Measurements from ENCODE around the gene ATP6V1F.
A peak's percentile ranks its signal among the peaks of the same experiment; 100 is the strongest.

ATP6V1F gene

DNA sequence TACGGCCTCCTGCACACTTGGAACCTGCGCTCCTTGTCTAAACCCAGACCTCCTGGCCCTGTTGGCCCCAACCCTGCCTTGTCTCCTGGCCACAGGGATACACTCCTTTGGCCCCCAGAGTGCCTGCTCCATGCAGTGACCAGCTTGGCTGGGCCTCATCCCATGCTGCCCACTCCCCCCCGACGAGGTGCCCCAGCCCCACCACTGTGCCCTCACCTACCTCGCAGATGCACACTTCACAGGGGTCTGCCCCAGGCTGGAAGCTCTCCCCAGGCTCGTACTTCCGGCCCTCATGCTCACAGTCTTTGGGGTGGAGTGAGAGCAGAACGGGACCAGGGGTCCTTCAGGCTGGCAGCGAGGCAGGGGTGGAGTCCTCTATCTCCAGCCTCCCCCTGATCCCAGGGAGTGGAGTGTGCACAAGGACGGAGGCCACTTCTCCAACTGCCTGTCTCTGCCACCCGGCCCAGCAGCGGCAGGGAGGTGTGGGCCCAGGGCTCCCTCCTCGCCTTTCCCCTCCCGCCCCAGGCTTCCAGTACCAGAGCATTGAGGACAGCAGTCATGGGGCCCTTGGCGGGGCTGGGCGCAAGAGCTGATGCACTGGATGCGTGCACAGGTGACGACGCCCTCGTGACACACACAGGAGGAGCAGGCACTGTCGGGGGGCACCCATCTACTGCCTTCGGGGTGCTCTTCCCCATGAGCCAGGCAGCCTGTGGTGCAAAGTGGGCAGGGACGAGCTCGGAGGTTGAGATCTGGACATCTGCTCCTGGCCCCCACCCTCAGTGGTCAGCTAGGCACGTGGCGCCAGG is 22.1 kb downstream of the ATP6V1F start:
- DNase-seq: no peak

GRCh38 chr7:128885370-128886187 is 22.9 kb downstream of the ATP6V1F start:
- no peak for DNase-seq

- no peak for DNase-seq
Observed at GRCh38 chr7:128886391-128887168, 23.9 kb downstream of the ATP6V1F start.

DNA sequence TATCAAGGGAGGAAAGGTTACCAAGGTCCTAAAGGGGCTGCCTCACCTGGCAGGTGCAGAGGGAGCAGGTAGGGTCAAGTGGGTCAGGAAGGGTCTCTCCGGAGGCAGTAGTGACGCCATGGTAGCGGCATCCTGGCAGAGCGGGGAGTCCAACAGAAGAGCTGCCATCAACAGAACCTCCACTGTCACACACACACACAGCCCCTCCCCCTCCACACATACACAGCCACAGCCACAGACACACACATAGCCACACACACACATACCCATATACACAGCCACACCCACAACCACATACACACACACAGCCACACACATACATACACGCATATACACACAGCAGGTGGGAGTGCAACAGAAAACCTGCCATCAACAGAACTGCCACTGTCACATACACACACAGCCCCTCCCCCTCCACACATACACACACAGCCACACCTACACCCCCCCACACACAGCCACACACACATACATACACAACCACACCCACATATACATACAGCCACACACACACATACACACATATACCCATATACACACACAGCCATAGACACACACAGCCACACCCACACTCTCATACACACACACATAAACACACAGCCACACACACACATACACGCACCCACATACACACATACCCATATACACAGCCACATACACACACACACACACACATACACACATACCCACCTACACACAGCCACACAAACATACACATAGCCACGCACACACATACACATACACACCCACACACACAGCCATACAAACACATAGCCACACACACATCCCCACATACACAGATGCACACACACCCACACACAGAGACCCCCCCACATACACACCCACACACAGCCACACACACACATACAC is 24.7 kb downstream of the ATP6V1F start:
- DNase-seq: no peak

DNA sequence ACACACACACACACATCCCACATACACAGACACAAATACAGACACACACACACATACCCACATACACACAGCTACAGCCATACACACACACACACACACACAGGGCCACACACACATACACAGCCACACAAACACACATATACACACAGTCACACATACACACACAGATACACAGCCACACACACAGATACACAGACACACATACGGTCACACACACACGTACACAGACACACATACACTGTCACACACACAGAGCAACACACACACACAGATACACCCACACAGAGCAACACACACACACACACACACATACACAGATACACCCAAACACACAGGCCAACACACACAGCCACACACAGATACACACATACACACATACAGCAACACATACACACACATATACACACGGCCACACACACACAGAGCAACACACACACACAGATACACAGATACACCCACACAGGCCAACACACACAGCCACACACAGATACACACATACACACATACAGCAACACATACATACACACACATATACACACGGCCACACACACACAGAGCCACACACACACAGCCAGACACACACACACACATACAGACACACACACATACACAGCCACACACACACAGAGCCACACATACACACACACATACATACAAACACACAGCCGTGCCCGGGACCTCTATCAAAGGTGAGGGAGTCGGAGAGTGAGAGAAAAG is 25.5 kb downstream of the ATP6V1F start:
- DNase-seq: no peak

DNA sequence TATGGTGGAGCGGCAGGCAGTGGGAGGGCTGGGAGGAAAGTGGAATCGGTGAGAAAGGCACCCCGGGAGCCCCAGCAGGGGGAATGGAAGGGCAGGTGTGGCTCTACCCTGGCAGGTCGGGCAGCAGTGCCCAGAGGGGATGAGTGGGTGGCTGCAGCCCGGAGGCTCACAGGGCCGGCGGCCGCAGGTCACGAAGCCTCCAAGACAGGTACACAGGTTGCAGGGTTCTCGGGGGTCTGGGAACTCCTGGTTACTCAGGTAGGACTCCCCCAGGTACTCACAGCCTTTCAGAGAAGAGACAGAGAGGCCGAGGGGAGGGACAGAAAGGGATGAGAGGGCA is 26.1 kb downstream of the ATP6V1F start:
- no peak for DNase-seq

GRCh38 chr7:128889121-128889520 is 26.5 kb downstream of the ATP6V1F start:
- no peak for DNase-seq

- DNase-seq: no peak
Observed at GRCh38 chr7:128890306-128891109, 27.9 kb downstream of the ATP6V1F start.

- peak; percentile 15 for DNase-seq
Observed at GRCh38 chr7:128891110-128891941, 28.7 kb downstream of the ATP6V1F start.

DNA sequence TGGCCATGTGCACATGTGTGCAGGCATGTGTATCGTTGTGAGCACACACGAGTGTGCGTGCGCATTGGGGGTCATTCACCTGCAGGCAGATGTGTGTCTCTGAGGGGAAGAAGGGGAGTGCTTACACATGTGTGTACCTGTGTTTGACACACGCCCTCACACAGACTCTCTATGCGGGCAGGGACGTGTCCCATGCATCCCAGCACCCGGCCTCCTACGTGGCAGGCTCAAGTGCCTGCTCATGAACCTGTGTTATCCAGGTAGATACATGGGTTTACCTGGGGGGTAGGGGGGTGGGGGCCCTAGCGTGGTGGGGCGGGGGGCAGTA is 29.2 kb downstream of the ATP6V1F start:
- DNase-seq: no peak

GRCh38 chr7:128892521-128893250 is 30.0 kb downstream of the ATP6V1F start:
- no peak for DNase-seq

GRCh38 chr7:128893251-128894100 is 30.8 kb downstream of the ATP6V1F start:
- no peak for DNase-seq

DNA sequence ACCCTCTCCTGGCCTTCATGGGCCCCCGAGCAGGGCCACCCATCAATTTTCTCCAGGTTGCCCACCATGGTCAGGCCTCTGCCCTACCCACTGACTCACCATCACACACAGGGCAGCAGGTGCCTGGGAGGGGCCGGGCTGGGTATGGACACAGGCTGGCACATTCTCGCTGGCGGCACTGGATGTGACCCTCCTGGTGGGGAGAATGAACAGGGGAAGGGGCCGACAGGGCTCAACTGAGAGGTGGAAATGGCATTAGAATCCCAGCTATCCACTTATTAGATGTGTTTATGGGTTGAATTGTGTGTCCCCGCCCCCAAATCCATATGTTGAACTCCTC is 31.4 kb downstream of the ATP6V1F start:
- DNase-seq: no peak

DNA sequence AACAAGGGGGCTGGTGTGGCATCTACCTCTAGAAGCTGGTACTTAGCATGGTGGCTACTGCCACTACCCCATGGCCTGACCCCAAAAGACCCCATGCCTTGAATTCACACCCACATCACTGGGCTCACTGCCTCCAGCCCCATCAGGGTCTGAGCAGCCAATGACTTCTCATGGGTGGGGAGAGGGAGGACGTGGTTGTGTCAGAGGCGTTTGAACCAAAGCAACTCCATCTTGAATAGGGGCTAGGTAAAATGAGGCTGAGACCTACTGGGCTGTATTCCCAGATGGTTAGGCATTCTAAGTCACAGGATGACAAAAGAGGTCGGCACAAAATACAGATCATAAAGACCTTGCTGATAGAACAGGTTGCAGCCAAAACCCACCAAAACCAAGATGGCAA is 32.7 kb downstream of the ATP6V1F start:
- no peak for DNase-seq

- no peak for DNase-seq
Observed at GRCh38 chr7:128899392-128899791, 36.7 kb downstream of the ATP6V1F start.

GRCh38 chr7:128900237-128900636 is 37.6 kb downstream of the ATP6V1F start:
- no peak for DNase-seq

DNA sequence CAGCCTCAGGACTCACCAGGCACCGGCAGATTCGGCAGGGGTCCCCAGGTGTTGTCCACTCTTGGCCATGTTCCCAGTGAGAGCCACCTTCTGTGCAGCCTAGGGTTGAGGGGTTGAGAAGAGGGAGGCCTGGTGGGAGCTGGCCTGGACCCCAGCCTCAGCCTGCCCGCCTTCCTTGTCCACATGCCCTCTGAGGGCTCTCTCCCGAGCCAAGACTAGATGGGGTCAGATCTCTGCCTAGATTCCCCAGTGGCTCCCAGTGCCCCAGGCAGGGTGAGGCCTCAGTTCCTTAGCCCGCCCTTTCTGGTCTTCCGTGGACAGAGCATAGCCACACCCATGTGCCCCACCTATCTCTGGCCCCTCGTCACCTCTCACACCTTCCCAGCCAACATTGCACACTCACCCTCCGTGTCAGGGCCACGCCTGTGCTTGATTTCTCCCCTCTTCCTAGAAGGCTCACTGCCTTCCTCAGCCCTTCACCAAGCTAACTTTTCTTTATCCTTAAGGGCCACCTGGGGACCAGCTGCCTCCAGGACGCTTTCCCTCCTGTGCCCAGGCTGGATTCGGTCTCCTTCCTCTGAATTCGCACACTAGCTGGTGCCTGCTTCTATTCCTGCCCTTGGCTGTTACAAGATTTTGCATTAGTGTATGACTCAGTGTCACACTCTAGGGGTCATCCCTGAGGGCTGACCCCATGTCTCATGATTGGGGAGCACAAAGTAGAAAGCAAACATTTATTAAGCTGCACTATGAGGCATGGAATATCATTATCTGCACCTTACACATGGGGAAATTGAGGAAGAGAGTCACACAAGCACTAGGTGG is 40.3 kb downstream of the ATP6V1F start:
- no peak for DNase-seq

Data from CD4-positive, alpha-beta T cell treated with Interferon gamma for 1 hour (primary cell).